GM21529 (cell line): Measurements from ENCODE around the gene ETS2.
A peak's percentile ranks its signal among the peaks of the same experiment; 100 is the strongest.
"Not testable (repeated sequence)": the region's sequence is repeated elsewhere in the genome, so short reads cannot be mapped to it uniquely, and the experiment has no call there.

Experiments used
- ATAC-seq: cut with Tn5 transposase; IDR thresholded peaks from one replicate; pipeline ENCODE4 v1.9.1; 2021; ENCODE audit not compliant: unreplicated experiment

Gene ETS2

DNA sequence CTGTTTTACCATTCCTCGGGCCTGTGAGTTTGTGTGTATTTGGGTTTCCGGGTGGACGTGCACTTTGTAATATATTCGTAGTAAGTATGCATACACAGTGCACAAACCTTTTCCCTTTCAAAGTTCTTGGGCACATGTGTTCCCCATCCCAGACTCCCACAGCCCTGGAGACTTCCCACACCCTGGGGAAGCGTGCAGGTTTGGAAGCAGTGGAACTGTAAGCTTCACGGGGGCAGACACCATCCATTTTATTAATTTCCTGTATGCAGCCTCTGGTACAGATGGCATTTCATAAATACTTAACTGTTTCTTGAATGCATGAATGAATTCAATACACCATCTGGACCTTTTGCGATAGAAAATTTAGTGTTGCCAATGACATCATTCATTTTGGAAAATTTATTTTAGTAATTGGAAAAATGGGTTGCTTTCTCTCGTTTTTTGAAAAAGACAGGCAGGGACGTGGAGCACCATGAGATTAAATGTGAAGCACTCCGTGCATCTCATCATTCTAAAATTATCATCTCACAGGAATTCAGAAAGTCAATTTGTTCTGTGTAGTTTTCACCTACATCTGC is 10.8 kb downstream of the ETS2 start:
- no peak for ATAC-seq

GRCh38 chr21:38817371-38818324 is 11.9 kb downstream of the ETS2 start:
- no peak for ATAC-seq

- no peak for ATAC-seq
Observed at GRCh38 chr21:38818325-38818723, 12.6 kb downstream of the ETS2 start.

GRCh38 chr21:38819051-38819718 is 13.5 kb downstream of the ETS2 start:
- ATAC-seq: no peak

DNA sequence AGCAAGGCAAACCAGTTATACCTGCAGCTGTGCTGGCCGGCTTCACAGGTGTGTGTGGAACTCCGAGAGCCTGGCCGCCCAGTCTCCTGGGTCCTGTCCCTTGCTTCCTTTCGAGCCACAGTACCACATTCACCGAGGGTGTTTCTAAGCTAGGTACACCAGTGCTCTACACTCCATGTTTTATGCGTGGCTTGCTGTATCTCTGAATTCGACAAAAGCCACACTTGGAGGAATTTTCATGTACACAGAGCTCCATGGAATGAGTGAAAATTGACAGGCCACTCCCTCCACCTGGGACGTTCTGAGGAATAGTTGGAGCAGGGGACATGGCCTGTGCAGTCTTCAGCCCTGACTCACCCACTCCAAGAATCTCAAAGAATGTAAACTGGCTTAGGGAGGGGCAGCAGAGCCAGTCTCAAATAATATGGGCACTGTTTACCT is 14.0 kb downstream of the ETS2 start:
- no peak for ATAC-seq

GRCh38 chr21:38820471-38821239 is 14.9 kb downstream of the ETS2 start:
- no peak for ATAC-seq

DNA sequence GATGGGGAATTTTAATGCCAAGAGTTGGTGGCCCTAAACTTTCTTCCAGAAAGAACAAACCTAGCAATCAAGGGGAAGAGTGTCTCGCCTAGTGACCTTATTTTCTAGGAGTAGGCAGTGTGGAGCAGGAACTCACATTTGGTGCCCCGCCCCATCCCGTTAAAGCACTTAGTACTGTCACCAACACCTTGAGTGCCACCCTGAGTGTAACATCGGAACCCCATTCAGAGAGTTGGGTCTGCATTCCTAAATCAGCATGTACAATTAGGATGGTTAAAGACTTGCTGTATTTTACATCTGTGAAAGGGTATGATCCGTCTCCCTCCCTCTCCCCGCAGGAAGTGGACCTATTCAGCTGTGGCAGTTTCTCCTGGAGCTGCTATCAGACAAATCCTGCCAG is 15.5 kb downstream of the ETS2 start:
- no peak for ATAC-seq

GRCh38 chr21:38821959-38822682 is 16.4 kb downstream of the ETS2 start:
- no peak for ATAC-seq

DNA sequence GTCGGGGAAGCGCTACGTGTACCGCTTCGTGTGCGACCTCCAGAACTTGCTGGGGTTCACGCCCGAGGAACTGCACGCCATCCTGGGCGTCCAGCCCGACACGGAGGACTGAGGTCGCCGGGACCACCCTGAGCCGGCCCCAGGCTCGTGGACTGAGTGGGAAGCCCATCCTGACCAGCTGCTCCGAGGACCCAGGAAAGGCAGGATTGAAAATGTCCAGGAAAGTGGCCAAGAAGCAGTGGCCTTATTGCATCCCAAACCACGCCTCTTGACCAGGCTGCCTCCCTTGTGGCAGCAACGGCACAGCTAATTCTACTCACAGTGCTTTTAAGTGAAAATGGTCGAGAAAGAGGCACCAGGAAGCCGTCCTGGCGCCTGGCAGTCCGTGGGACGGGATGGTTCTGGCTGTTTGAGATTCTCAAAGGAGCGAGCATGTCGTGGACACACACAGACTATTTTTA is 17.1 kb downstream of the ETS2 start:
- no peak for ATAC-seq

DNA sequence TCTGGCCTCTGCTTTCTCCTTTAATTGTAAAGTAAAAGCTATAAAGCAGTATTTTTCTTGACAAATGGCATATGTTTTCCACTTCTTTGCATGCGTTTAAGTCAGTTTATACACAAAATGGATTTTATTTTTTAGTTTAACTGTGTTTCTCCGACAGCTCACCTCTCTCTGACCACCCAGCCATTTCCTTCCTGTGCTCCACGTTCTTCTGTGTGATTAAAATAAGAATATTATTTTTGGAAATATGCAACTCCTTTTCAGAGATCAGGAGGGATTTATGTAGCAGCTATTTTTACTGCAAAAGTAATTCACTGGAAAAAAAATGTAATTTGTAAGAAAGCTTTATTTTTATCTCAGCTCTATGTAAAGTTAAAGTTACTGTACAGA is 18.0 kb downstream of the ETS2 start:
- no peak for ATAC-seq

DNA sequence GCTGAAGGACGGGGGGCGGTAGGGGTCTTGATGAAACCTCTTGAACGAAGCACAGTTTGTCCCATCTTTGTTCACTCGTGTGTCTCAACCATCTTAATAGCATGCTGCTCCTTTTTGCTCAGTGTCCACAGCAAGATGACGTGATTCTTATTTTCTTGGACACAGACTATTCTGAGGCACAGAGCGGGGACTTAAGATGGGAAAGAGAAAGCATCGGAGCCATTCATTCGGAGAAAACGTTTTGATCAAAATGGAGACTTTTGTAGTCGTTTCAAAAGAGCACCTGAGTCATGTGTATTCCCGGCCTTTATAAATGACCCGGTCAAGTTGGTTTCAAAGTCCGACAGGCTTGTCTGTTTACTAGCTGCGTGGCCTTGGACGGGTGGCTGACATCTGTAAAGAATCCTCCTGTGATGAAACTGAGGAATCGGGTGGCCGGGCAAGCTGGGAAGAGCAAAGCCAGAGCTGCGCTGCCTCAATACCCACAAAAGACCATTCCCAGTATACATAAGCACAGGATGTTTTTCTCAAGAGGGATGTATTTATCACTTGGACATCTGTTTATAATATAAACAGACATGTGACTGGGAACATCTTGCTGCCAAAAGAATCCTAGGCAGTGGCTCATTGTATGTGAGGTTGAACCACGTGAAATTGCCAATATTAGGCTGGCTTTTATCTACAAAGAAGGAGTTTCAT is 18.5 kb downstream of the ETS2 start:
- no peak for ATAC-seq

- ATAC-seq: no peak
Observed at GRCh38 chr21:38825269-38825668, 19.5 kb downstream of the ETS2 start.

- ATAC-seq: no peak
Observed at GRCh38 chr21:38825921-38826320, 20.2 kb downstream of the ETS2 start.

DNA sequence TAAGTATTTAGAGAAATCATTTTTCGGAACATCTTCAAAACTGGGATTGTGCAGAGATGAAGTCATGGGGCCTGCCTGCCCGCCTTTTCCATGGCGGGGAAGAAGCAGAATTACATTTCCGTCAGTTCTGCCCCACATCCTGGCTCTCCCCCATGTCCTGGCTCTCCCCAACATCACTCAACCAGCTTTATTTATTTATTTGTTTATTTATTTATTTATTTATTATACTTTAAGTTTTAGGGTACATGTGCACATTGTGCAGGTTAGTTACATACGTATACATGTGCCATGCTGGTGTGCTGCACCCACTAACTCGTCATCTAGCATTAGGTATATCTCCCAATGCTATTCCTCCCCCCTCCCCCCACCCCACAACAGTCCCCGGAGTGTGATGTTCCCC is 22.4 kb downstream of the ETS2 start:
- ATAC-seq: not testable (repeated sequence)

DNA sequence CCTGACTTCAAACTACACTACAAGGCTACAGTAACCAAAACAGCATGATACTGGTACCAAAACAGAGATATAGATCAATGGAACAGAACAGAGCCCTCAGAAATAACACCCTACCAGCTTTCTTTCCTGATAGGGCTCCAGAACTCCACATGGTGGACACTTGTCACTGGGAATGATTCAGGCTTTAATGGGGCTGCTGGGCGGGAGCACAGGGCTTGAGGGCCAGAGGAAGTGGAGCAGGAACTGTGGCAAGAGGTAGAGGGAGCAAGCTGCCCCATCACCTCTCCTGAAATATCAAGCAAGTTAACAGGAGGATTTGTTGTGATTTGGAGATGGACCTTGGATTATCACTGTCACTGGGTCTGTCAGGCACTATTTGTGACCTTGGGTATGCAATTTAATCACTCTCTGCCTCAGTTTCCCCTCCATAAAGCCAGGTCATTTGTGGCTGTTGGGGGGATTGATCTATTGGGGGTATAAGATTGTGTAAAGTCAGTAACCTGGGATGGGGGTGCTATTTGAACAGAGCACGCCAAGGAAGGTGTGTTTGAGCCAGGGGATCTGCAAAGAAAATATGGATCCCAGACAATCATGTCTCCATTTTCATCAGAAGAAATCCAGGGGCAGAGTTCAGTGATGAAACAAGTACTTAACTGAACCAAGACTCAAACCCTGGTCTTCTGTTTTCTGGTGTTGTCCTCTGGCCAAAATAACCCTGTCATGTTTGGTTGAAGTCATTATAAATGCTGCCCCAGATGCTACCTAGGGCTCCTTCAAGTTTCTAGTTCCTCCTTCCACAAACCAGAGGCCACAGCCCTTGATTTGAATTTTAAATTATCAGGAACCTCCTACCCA is 25.2 kb downstream of the ETS2 start:
- peak; percentile 84 for ATAC-seq

GRCh38 chr21:38831526-38832467 is 26.1 kb downstream of the ETS2 start:
- ATAC-seq: peak; percentile 84

GRCh38 chr21:38832664-38833063 is 26.9 kb downstream of the ETS2 start:
- no peak for ATAC-seq

GRCh38 chr21:38833117-38833516 is 27.4 kb downstream of the ETS2 start:
- ATAC-seq: no peak
